Neural cell (in vitro differentiated cells): ENCODE results near the gene ZC3H7B. TPM values are rescaled to one million over a fixed set of nuclear protein-coding genes. Genes with fewer than 3 reads are reported as not detected.

ENCODE experiments used
- H2AFZ ChIP-seq: fragments of 200-600, 300-800 bp; sonication (generic), shearing (Covaris generic); 2 replicates; pipeline ENCODE4 v1.6.0; 2014; ENCODE audit warnings: low read depth, mild to moderate bottlenecking, antibody characterized with exemption, low read length, moderate library complexity
- H3F3A ChIP-seq: fragments of 200-600 bp; shearing (Covaris generic); 2 replicates; pipeline ENCODE4 v1.6.1; 2016; ENCODE audit warnings: mild to moderate bottlenecking, moderate library complexity, mixed read lengths, antibody characterized with exemption, low read length; ENCODE audit not compliant: insufficient read depth, poor library complexity, severe bottlenecking
- H3K27ac ChIP-seq: fragments of 200-600, 300-800 bp; sonication (generic), shearing (Covaris generic); 2 replicates; pipeline ENCODE4 v1.5.1; 2014; ENCODE audit warnings: mild to moderate bottlenecking, low read length, moderate library complexity
- H3K27me3 ChIP-seq: fragments of 300-800, 200-600 bp; sonication (generic), shearing (Covaris generic); 2 replicates; pipeline ENCODE4 v1.6.0; 2014; ENCODE audit warnings: mild to moderate bottlenecking, low read depth, low read length, moderate library complexity; ENCODE audit not compliant: insufficient read depth
- H3K36me3 ChIP-seq: fragments of 300-800, 200-600 bp; sonication (generic), shearing (Covaris generic); 2 replicates; pipeline ENCODE4 v1.5.1; 2014; ENCODE audit warnings: mild to moderate bottlenecking, antibody characterized with exemption, low read length, moderate library complexity; ENCODE audit not compliant: insufficient read depth
- H3K4me2 ChIP-seq: fragments of 300-800, 200-600 bp; sonication (generic), shearing (Covaris generic); 2 replicates; pipeline ENCODE4 v1.6.0; 2014; ENCODE audit warnings: mild to moderate bottlenecking, low read length
- H3K4me3 ChIP-seq: fragments of 300-800, 200-600 bp; sonication (generic), shearing (Covaris generic); 2 replicates; pipeline ENCODE4 v1.5.1; 2014; ENCODE audit warnings: mild to moderate bottlenecking, low read length, moderate library complexity
- H3K79me2 ChIP-seq: fragments of 200-600 bp; shearing (Covaris generic); replicated peaks from 2 replicates; pipeline ENCODE4 v1.6.0; 2014; ENCODE audit warnings: mild to moderate bottlenecking, low read length, moderate library complexity; ENCODE audit not compliant: insufficient read depth
- H3K9ac ChIP-seq: fragments of 300-800, 200-600 bp; sonication (generic), shearing (Covaris generic); 2 replicates; pipeline ENCODE4 v1.6.1; 2016; ENCODE audit warnings: mild to moderate bottlenecking, low read length, mixed read lengths
- H3K9me2 ChIP-seq: fragments of 200-600 bp; shearing (Covaris generic); 2 replicates; pipeline ENCODE4 v1.6.1; 2016; ENCODE audit warnings: mild to moderate bottlenecking, low read length, mixed read lengths; ENCODE audit not compliant: insufficient read depth
- H3K9me3 ChIP-seq: fragments of 200-600, 300-800 bp; sonication (generic), shearing (Covaris generic); 2 replicates; pipeline ENCODE4 v1.6.1; 2016; ENCODE audit warnings: mild to moderate bottlenecking, mixed run types, low read length, moderate library complexity, mixed read lengths
- H4K20me1 ChIP-seq: fragments of 200-600 bp; shearing (Covaris generic); 2 replicates; pipeline ENCODE4 v1.6.1; 2016; ENCODE audit warnings: mild to moderate bottlenecking, mixed run types; ENCODE audit not compliant: insufficient read depth
- EP300 ChIP-seq: fragments of 450-650 bp; conservative IDR thresholded peaks from 2 replicates; pipeline ENCODE4 v1.6.1; 2014; ENCODE audit warnings: antibody characterized with exemption, mild to moderate bottlenecking, moderate library complexity; ENCODE audit not compliant: poor library complexity, severe bottlenecking
- EZH2 ChIP-seq: fragments of 200-600, 300-800 bp; shearing (Covaris generic), sonication (generic); IDR thresholded peaks from 2 replicates; pipeline ENCODE4 v1.6.1; 2014; ENCODE audit warnings: antibody characterized with exemption, low read length, borderline replicate concordance, mild to moderate bottlenecking; ENCODE audit not compliant: insufficient read depth, poor library complexity, severe bottlenecking
- MXI1 ChIP-seq: fragments of 450-650 bp; conservative IDR thresholded peaks from 2 replicates; pipeline ENCODE4 v1.6.1; 2014; ENCODE audit warnings: antibody characterized with exemption, mild to moderate bottlenecking; ENCODE audit not compliant: poor library complexity, severe bottlenecking
- POLR2AphosphoS5 ChIP-seq: IDR thresholded peaks from 2 replicates; pipeline ENCODE4 v1.6.1; 2012
- RAD21 ChIP-seq: fragments of 450-650 bp; conservative IDR thresholded peaks from 2 replicates; pipeline ENCODE4 v1.6.1; 2014; ENCODE audit warnings: antibody characterized with exemption, mild to moderate bottlenecking, moderate library complexity
- SMC3 ChIP-seq: fragments of 450-650 bp; conservative IDR thresholded peaks from 2 replicates; pipeline ENCODE4 v1.6.1; 2014; ENCODE audit warnings: antibody characterized with exemption, mild to moderate bottlenecking, moderate library complexity; ENCODE audit not compliant: poor library complexity
- TAF1 ChIP-seq: IDR thresholded peaks from 2 replicates; pipeline ENCODE4 v1.6.1; 2012; ENCODE audit warnings: low read depth
- polyA plus RNA-seq: library from polyadenylated mRNA; depleted of rRNA; stranded (reverse); fragments of >200 nt; gene quantifications from 2 replicates; pipeline ENCODE4 v1.2.3, GENCODE V29; 2014
- TF ChIP-seq, protein P1 (sequence below): fragments of 450-650 bp; IDR thresholded peaks from 2 replicates; pipeline ENCODE4 v1.5.1; 2014; ENCODE audit warnings: antibody characterized with exemption, mild to moderate bottlenecking, moderate library complexity; ENCODE audit not compliant: poor library complexity, severe bottlenecking
- TF ChIP-seq, protein P2 (sequence below): IDR thresholded peaks from 2 replicates; pipeline ENCODE4 v1.6.1; 2012; ENCODE audit warnings: borderline replicate concordance

ZC3H7B gene
- polyA plus RNA-seq, 1 donor from 2014 or later: 34.6 TPM

DNA sequence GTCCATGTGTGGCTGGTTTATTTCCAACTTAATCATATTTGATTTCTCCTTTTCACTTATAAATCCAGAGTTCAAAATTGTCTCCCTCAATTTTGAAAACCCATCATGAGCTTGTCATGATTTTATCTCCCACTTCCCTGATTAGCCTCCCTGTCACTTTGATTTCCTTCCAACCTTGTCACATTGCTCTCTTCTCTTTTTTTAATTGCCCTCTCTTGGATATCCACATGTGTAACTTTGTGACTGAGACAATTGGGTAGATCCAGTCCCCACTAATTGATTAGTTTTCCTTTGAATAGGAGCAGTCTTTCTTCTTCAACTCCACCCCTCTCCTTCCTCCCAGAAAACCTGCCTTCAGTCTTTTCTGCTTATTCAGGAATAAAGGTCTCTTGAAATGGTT lies 82.8 kb downstream of the ZC3H7B start:
- H3K9me3 ChIP-seq: no peaks in the 10 kb centered on the region
- no peak overlapping the region for H3K27ac ChIP-seq
- TF ChIP-seq SMC3 (no peak), EZH2 (no peak), POLR2AphosphoS5 (no peak)
- no peaks in the 10 kb centered on the region for H3K9me2 ChIP-seq
- no peaks in the 10 kb centered on the region for H4K20me1 ChIP-seq
- H3K4me2 ChIP-seq: no peak overlapping the region
- no peaks in the 10 kb centered on the region for H3K36me3 ChIP-seq
- H3K9ac ChIP-seq: no peak overlapping the region
- H2AFZ ChIP-seq: no peak overlapping the region
- H3K79me2 ChIP-seq: peaks cover 3% of the 10 kb centered on the region
- no peaks in the 10 kb centered on the region for H3F3A ChIP-seq
- H3K27me3 ChIP-seq: no peaks in the 10 kb centered on the region
- H3K4me3 ChIP-seq: no peak overlapping the region

DNA sequence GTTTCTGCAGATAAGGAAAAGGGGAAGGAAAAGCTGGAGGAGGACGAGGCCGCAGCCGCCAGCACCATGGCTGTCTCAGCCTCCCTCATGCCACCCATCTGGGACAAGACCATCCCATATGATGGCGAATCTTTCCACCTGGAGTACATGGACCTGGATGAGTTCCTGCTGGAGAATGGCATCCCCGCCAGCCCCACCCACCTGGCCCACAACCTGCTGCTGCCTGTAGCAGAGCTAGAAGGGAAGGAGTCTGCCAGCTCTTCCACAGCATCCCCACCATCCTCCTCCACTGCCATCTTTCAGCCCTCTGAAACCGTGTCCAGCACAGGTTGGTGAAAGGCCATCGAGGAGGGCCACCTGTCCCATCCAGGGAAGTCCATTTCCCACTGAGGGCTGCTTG lies 86.0 kb downstream of the ZC3H7B start:
- Histone ChIP-seq H3K27ac (no peak overlapping the region), H3K27me3 (no peaks in the 10 kb centered on the region), H3K4me2 (no peak overlapping the region), H3K9me3 (no peaks in the 10 kb centered on the region), H3F3A (no peaks in the 10 kb centered on the region), H4K20me1 (no peaks in the 10 kb centered on the region), H3K79me2 (peaks cover 2% of the 10 kb centered on the region), H3K9ac (no peak overlapping the region), H2AFZ (no peak overlapping the region), H3K4me3 (no peak overlapping the region), H3K9me2 (no peaks in the 10 kb centered on the region), H3K36me3 (no peaks in the 10 kb centered on the region)
- TF ChIP-seq TAF1: no peak

DNA sequence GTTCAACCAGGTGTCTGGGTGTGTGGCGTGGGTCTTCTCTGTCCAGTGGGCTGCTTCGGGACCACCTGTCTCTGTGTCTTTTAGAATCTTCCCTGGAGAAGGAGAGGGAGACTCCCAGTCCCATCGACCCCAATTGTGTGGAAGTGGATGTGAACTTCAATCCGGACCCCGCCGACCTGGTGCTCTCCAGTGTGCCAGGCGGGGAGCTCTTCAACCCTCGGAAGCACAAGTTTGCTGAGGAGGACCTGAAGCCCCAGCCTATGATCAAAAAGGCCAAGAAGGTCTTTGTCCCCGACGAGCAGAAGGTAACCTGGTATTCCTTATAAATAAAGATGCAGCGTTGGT lies 92.7 kb downstream of the ZC3H7B start:
- Histone ChIP-seq H3K36me3 (no peaks in the 10 kb centered on the region), H3K4me3 (no peak overlapping the region), H3K79me2 (no peaks in the 10 kb centered on the region), H3F3A (no peaks in the 10 kb centered on the region), H2AFZ (no peak overlapping the region), H3K4me2 (no peak overlapping the region), H4K20me1 (no peaks in the 10 kb centered on the region), H3K27ac (no peak overlapping the region), H3K9ac (no peak overlapping the region), H3K27me3 (no peaks in the 10 kb centered on the region), H3K9me2 (no peaks in the 10 kb centered on the region), H3K9me3 (no peaks in the 10 kb centered on the region)
- no peak for TF ChIP-seq TAF1
- TF ChIP-seq RAD21: no peak
- TF ChIP-seq EZH2: no peak
- TF ChIP-seq SMC3: no peak
- no peak for TF ChIP-seq MXI1

DNA sequence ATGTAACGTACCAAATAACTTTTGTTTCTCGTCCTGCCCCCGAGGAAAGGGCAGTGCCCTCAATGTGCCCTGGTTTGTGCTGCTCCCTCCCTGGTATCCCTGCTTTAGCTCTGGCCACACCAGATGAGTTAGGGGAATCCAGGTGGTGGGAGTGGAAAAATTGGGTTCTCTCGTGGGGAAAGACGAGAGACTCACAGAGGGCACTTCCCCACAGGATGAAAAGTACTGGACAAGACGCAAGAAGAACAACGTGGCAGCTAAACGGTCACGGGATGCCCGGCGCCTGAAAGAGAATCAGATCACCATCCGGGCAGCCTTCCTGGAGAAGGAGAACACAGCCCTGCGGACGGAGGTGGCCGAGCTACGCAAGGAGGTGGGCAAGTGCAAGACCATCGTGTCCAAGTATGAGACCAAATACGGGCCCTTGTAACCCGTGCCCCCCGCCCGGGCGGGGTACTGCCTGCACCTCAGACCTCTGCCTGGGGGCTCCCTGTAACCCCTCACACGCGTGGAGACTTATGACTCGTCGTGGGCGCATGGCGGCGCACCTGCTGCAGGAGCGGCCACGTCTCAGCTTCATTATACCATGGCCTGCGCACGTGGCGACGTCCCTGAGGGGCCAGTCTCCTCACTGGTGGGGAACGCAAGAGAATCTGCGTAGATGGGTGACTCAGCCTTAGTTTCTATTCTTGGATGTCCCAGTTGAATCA lies 94.4 kb downstream of the ZC3H7B start:
- Histone ChIP-seq H3K9me3 (no peaks in the 10 kb centered on the region), H3K79me2 (no peaks in the 10 kb centered on the region), H4K20me1 (no peaks in the 10 kb centered on the region), H3K4me2 (no peak overlapping the region), H3K9me2 (no peaks in the 10 kb centered on the region), H3F3A (no peaks in the 10 kb centered on the region), H2AFZ (no peak overlapping the region), H3K4me3 (no peak overlapping the region), H3K9ac (no peak overlapping the region), H3K36me3 (no peaks in the 10 kb centered on the region), H3K27me3 (no peaks in the 10 kb centered on the region), H3K27ac (no peak overlapping the region)
- TF ChIP-seq EP300: no peak
- no peak for TF ChIP-seq EZH2
- no peak for TF ChIP-seq RAD21
- no peak for TF ChIP-seq SMC3
- TF ChIP-seq POLR2AphosphoS5: no peak
- no peak for TF ChIP-seq MXI1
- no peak for TF ChIP-seq TAF1
- TF ChIP-seq, protein P1, sequence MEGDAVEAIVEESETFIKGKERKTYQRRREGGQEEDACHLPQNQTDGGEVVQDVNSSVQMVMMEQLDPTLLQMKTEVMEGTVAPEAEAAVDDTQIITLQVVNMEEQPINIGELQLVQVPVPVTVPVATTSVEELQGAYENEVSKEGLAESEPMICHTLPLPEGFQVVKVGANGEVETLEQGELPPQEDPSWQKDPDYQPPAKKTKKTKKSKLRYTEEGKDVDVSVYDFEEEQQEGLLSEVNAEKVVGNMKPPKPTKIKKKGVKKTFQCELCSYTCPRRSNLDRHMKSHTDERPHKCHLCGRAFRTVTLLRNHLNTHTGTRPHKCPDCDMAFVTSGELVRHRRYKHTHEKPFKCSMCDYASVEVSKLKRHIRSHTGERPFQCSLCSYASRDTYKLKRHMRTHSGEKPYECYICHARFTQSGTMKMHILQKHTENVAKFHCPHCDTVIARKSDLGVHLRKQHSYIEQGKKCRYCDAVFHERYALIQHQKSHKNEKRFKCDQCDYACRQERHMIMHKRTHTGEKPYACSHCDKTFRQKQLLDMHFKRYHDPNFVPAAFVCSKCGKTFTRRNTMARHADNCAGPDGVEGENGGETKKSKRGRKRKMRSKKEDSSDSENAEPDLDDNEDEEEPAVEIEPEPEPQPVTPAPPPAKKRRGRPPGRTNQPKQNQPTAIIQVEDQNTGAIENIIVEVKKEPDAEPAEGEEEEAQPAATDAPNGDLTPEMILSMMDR: no peak
- TF ChIP-seq, protein P2, sequence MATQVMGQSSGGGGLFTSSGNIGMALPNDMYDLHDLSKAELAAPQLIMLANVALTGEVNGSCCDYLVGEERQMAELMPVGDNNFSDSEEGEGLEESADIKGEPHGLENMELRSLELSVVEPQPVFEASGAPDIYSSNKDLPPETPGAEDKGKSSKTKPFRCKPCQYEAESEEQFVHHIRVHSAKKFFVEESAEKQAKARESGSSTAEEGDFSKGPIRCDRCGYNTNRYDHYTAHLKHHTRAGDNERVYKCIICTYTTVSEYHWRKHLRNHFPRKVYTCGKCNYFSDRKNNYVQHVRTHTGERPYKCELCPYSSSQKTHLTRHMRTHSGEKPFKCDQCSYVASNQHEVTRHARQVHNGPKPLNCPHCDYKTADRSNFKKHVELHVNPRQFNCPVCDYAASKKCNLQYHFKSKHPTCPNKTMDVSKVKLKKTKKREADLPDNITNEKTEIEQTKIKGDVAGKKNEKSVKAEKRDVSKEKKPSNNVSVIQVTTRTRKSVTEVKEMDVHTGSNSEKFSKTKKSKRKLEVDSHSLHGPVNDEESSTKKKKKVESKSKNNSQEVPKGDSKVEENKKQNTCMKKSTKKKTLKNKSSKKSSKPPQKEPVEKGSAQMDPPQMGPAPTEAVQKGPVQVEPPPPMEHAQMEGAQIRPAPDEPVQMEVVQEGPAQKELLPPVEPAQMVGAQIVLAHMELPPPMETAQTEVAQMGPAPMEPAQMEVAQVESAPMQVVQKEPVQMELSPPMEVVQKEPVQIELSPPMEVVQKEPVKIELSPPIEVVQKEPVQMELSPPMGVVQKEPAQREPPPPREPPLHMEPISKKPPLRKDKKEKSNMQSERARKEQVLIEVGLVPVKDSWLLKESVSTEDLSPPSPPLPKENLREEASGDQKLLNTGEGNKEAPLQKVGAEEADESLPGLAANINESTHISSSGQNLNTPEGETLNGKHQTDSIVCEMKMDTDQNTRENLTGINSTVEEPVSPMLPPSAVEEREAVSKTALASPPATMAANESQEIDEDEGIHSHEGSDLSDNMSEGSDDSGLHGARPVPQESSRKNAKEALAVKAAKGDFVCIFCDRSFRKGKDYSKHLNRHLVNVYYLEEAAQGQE: no peak
